ENCODE data around the gene PIGL.

PIGL gene

GRCh38 chr17:16361874-16362273 lies 144.9 kb downstream of the PIGL start:
- no peak overlapping the region for H3K27ac ChIP-seq (ENCODE audit: low read depth, low read length)
- H3K4me3 ChIP-seq (ENCODE audit: low read depth in 1 of 2, low read length in 2 of 2): no peak overlapping the region
- no peaks in the 10 kb centered on the region for H3K9me3 ChIP-seq (ENCODE audit: control insufficient read depth in 1 of 2, low read length in 2 of 2)
- peaks cover 0 to 3% of the 10 kb centered on the region in 2 donors for H3K4me1 ChIP-seq (ENCODE audit: control insufficient read depth in 1 of 2, insufficient read depth in 2 of 2, low read length in 2 of 2)
- H3K27me3 ChIP-seq (ENCODE audit: control insufficient read depth in 1 of 2, insufficient read depth in 2 of 2, low read length in 2 of 2): no peaks in the 10 kb centered on the region
- no peaks in the 10 kb centered on the region for H3K36me3 ChIP-seq (ENCODE audit: control insufficient read depth in 1 of 2, insufficient read depth in 2 of 2, low read length in 2 of 2)
- no peak overlapping the region for H3K9ac ChIP-seq (ENCODE audit: low read depth in 1 of 2, low read length in 2 of 2)

GRCh38 chr17:16363749-16364536 lies 146.9 kb downstream of the PIGL start:
- H3K9me3 ChIP-seq (ENCODE audit: control insufficient read depth in 1 of 2, low read length in 2 of 2): no peaks in the 10 kb centered on the region
- peaks cover 0 to 3% of the 10 kb centered on the region in 2 donors for H3K4me1 ChIP-seq (ENCODE audit: control insufficient read depth in 1 of 2, insufficient read depth in 2 of 2, low read length in 2 of 2)
- no peaks in the 10 kb centered on the region for H3K27me3 ChIP-seq (ENCODE audit: control insufficient read depth in 1 of 2, insufficient read depth in 2 of 2, low read length in 2 of 2)
- no peak overlapping the region for H3K4me3 ChIP-seq (ENCODE audit: low read depth in 1 of 2, low read length in 2 of 2)
- H3K9ac ChIP-seq (ENCODE audit: low read depth in 1 of 2, low read length in 2 of 2): no peak overlapping the region
- no peak overlapping the region for H3K27ac ChIP-seq (ENCODE audit: low read depth, low read length)
- no peaks in the 10 kb centered on the region for H3K36me3 ChIP-seq (ENCODE audit: control insufficient read depth in 1 of 2, insufficient read depth in 2 of 2, low read length in 2 of 2)

GRCh38 chr17:16364625-16365024 lies 147.6 kb downstream of the PIGL start:
- Histone ChIP-seq H3K36me3 (ENCODE audit: control insufficient read depth in 1 of 2, insufficient read depth in 2 of 2, low read length in 2 of 2) (no peaks in the 10 kb centered on the region), H3K9ac (ENCODE audit: low read depth in 1 of 2, low read length in 2 of 2) (no peak overlapping the region)

GRCh38 chr17:16371742-16372141 lies 154.7 kb downstream of the PIGL start:
- Histone ChIP-seq H3K36me3 (ENCODE audit: control insufficient read depth in 1 of 2, insufficient read depth in 2 of 2, low read length in 2 of 2) (no peaks in the 10 kb centered on the region), H3K27ac (ENCODE audit: low read depth, low read length) (no peak overlapping the region), H3K9ac (ENCODE audit: low read depth in 1 of 2, low read length in 2 of 2) (no peak overlapping the region), H3K4me1 (ENCODE audit: control insufficient read depth in 1 of 2, insufficient read depth in 2 of 2, low read length in 2 of 2) (no peaks in the 10 kb centered on the region), H3K9me3 (ENCODE audit: control insufficient read depth in 1 of 2, low read length in 2 of 2) (no peaks in the 10 kb centered on the region), H3K27me3 (ENCODE audit: control insufficient read depth in 1 of 2, insufficient read depth in 2 of 2, low read length in 2 of 2) (no peaks in the 10 kb centered on the region), H3K4me3 (ENCODE audit: low read depth in 1 of 2, low read length in 2 of 2) (no peak overlapping the region)

More at GRCh38 chr17:16364625-16365024, 147.6 kb downstream of the PIGL start:
- H3K9me3 ChIP-seq (ENCODE audit: control insufficient read depth in 1 of 2, low read length in 2 of 2): no peaks in the 10 kb centered on the region
- H3K27ac ChIP-seq (ENCODE audit: low read depth, low read length): no peak overlapping the region
- H3K4me3 ChIP-seq (ENCODE audit: low read depth in 1 of 2, low read length in 2 of 2): no peak overlapping the region
- peaks cover 0 to 3% of the 10 kb centered on the region in 2 donors for H3K4me1 ChIP-seq (ENCODE audit: control insufficient read depth in 1 of 2, insufficient read depth in 2 of 2, low read length in 2 of 2)
- H3K27me3 ChIP-seq (ENCODE audit: control insufficient read depth in 1 of 2, insufficient read depth in 2 of 2, low read length in 2 of 2): no peaks in the 10 kb centered on the region

- Histone ChIP-seq H3K4me1 (ENCODE audit: control insufficient read depth in 1 of 2, insufficient read depth in 2 of 2, low read length in 2 of 2) (no peaks in the 10 kb centered on the region), H3K9ac (ENCODE audit: low read depth in 1 of 2, low read length in 2 of 2) (no peak overlapping the region), H3K9me3 (ENCODE audit: control insufficient read depth in 1 of 2, low read length in 2 of 2) (no peaks in the 10 kb centered on the region), H3K27me3 (ENCODE audit: control insufficient read depth in 1 of 2, insufficient read depth in 2 of 2, low read length in 2 of 2) (no peaks in the 10 kb centered on the region), H3K4me3 (ENCODE audit: low read depth in 1 of 2, low read length in 2 of 2) (no peak overlapping the region), H3K36me3 (ENCODE audit: control insufficient read depth in 1 of 2, insufficient read depth in 2 of 2, low read length in 2 of 2) (no peaks in the 10 kb centered on the region), H3K27ac (ENCODE audit: low read depth, low read length) (no peak overlapping the region)
Measured at GRCh38 chr17:16374146-16374938, 157.3 kb downstream of the PIGL start.
